Measurements from ENCODE around the gene SMARCC2. TPM values are rescaled to one million over a fixed set of nuclear protein-coding genes. Genes with fewer than 3 reads are reported as not detected.
"Not testable (repeated sequence)": the region's sequence is repeated elsewhere in the genome, so short reads cannot be mapped to it uniquely, and the experiment has no call there.

Gene SMARCC2
- total RNA-seq, 1 donor from 2014 or later: 80.6 TPM

DNA sequence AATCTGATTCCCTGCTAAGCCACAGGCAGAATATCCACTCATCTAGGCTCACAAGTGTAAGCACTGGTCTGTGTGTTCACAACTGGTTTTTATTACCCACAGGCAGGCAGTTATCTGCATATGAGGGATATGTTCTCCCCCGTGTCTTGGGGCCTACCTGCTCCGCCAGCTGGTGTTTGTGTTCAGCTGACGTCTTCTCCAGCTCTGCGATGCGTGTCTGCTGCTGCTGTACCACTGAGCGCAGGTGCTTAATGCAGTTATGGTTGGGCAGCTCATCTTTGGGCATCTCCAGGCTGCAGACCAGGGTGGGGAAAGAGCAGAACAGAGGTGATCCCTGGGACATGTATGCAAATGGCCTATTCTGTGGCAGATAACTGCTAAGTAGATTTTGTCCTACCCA, 18.7 kb upstream of the SMARCC2 start:
- DNase-seq: no peak

DNA sequence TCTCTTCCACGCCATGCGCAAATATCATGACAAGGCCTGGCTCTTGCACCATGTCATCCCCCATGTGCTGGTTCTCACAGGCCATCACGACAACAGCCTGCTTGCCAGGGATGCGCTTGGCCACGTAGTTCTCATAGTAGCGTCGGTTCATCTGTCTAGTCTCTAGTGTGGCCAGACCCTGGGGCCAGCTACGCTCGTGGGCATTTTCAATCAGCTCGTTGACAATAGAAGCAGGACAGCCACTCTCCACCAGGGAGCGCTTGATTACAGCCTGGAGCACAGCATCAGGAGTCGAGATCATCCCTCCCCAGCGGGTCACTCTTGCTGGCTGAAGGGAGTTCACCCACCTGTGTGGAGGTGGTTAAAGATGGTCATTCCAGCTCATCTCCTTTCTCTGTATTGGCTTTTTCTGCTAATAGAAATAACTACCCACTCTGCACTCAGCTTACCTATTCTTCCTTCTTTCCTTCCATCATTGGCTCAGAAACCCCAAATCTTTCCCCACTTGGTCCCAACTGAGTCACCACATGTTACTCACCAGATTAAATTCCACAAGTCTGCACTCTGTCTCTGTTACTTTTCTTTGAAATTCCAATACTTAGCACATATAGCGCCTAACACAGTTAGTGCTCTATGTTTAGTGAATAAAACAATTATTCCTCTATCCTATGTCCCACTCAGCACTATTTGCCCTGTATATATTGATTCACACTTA, 17.3 kb upstream of the SMARCC2 start:
- no peak for DNase-seq

DNA sequence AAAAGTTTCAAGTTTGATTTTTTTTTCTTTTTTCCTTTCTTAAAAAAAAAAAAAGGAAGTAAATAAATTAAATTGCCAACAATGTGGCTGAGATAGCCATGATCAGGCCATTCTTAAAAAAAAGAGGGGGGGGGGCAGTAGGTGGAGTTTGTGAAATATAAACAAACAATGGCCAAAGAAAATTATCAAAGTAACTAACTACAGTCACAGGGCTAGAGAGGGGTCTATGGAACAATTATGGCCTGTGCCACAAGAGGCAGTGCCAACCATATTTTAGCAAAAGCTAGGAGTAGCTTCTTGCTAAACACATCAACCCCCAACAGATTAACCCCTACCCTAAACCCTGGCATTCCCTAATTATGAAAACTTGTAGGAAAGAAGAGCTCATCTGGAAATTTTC, 16.2 kb upstream of the SMARCC2 start:
- DNase-seq: no peak

DNA sequence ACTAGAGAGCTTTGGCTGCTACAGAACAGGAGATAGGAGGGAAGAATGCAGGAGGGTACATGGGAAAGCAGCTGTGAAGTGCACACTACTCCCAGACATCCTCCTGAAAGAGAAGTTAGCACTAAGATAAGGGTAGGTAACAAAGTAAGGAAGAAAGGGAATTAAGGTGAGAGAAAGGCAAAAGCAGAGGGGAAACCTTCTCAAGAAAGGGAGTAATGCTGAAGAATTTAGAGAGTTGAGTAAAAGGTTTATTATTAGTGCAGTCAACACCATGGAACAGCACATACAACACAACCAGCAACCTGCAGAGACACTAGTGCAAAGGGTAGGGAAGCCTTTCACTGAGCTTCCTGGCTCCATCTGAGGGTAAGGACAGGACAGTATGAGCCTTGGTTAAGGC, 15.0 kb upstream of the SMARCC2 start:
- no peak for DNase-seq

DNA sequence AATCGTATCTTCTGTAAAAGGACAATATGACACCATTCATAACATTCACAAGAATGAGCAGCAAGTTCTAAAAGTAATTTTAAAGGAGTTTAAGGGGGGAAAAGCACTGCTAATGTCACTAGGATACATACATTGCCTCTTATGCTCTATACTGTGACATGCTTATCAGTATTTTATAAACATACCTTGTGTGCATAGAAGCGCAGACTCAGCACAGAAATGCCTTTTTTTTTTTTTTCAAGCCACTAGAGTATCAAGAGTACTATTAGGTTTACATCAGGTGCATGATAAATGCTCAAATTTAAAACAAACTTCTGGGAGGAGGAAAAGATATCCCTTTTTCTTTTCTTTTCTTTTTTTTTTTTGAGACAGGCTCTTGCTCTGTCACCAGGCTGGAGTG, 13.6 kb upstream of the SMARCC2 start:
- DNase-seq: no peak

DNA sequence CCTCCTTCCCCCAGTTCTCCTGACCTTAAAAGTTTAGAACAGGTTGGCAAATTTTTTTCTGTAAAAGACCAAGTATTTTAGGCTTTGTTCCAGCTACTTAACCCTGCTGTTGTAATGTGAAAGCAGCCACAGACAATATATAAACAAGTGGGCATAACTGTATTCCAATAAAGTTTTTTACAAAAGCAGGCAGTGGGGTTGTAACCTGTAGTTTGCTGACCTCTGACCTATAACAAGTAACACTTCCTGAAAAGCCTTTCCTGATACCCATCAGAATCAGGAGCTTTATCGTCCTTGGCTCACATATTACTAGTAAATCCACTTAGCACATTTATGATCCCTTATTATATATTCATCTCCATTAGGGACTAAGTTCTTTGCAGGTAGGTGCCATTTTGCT, 13.1 kb upstream of the SMARCC2 start:
- no peak for DNase-seq

DNA sequence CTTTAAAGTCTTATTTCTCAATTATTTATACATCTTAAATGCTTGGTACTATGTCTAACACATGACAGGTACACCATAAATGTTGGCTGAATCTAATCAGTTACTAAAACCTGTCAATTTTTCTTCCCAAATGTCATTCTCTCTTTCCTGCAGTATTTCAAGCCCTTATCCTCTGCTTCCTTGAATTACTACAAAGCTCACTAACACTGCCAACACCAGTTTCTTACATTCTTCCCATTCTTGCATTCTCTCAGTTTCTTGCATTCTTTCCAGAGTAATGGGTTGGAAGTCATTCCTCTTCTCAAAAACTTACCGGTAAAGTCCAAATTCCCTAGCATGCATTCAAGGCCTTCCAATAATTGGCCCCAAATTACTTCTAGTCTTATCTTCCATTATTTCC, 9.6 kb upstream of the SMARCC2 start:
- no peak for DNase-seq

DNA sequence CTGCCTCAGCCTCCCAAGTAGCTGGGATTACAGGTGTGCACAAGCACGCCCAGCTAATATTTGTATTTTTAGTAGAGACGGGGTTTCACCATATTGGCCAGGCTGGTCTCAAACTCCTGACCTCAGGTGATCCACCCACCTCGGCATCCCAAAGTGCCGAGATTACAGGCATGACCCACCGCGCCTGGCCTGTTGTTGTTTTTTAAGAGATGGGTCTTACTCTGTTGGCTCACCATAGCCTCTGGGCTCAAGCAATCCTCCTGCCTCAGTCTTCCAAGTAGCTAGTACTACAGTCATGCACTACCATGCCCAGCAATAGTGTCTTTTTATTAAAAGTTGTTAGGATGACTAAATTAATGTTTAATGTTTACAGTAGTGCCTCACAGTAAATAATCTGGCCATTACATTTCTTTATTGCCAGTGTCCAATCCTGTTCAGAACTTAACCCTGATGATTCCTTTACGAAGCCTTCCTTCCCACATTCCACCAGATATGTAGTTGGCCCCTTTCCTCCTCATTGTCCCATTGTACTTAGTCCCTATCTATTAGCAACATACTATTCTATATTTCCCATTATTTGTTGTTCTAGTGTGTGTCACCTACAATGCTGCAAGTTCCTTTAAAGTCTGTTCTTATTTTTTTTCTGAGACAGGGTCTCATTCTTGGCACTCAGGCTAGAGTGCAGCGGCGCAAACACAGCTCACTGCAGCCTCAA, 8.8 kb upstream of the SMARCC2 start:
- no peak for DNase-seq

DNA sequence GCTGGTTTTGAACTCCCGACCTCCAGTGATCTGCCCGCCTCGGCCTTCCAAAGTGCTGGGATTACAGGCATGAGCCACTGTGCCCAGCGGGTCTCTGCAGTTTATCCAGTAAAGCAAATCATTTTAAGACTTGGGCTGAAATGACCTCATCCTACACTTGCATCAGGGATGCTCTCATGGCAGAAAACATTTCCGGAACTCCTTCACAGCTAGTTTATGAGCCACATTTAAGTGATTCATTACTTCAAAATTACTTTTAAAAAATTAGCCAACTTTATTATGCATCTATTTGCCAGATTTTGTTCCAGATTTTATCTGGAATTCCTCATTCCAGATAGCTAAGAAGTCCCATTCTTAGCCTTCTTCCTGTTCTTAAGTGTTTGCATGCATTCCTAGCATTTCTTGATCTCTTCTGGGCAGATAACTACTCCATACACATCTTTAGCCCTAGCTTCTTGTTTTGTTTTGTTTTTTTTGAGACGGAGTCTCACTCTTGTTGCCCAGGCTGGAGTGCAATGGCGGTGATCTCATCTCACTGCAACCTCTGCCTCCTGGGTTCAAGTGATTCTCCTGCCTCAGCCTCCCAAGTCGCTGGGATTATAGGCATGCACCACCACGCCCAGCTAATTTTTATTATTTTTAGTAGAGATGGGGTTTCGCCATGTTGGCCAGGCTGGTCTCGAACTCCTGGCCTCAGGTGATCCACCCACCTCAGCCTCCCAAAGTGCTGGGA, 7.7 kb upstream of the SMARCC2 start:
- not testable (repeated sequence) for DNase-seq

DNA sequence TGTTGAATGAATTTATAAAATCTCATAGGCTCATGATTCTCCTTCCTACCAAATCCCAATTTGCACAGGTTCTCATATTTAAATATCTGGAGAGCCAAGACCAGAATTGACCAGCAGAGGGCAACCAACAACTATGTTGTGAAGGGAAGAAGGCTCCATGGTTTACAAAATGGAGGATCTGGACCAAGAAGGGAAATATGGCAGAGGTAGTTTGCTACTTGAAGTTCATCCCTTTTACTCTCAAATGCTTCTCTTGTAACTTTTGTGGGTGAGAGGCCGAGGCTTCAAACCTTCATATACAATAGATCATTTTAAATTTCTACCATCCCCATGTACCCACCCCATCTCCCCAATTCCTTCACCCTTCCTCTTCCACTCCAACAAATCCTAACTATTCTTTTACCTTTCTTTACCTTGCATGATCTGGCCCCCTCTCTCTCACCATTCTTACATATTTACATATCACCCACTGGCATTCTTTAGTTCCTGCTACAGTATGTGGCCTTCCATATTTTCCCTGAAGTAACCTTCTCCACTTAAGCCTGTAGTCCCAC, 3.8 kb upstream of the SMARCC2 start:
- peak; percentile 2 for DNase-seq

DNA sequence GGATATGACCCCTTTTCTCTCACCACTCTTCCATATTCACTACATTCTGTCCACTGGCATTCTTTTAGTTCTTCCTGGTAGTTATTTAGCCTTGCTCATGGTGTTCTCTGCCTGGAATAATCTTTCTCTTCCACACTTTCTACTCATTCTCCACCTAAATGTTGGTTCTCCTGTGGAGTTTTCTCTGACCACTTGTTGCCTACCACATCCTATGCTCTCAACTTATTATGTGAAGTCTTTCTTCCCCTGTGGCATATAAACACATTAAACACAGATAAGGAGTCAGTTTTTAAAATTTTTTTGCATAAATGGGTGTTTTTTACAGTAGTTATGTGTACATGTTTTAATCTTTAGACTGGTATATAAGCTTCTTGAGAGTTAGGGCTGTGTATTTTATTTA, 3.3 kb upstream of the SMARCC2 start:
- DNase-seq: no peak

DNA sequence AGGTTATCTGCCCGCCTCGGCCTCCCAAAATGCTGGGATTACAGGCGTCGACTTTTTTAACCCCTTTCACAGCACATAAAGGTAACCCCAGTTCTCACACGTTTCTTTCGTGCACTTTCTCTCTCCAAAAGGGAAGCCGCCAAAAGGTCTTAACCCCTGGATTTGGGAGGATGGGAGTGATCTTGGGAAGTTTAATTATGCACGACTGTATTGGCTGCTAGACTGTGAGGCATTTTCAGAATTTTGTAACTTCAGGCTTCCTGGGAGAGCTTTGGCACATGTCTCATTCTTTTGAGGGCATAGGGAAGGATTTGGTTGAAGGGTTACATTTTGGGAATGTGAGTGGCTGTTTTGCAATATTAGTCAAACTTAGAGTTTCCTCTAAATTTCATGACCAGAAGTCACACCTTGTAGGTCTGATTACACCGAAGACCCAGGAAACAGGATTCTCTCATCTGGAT, 1.4 kb upstream of the SMARCC2 start:
- DNase-seq: no peak

DNA sequence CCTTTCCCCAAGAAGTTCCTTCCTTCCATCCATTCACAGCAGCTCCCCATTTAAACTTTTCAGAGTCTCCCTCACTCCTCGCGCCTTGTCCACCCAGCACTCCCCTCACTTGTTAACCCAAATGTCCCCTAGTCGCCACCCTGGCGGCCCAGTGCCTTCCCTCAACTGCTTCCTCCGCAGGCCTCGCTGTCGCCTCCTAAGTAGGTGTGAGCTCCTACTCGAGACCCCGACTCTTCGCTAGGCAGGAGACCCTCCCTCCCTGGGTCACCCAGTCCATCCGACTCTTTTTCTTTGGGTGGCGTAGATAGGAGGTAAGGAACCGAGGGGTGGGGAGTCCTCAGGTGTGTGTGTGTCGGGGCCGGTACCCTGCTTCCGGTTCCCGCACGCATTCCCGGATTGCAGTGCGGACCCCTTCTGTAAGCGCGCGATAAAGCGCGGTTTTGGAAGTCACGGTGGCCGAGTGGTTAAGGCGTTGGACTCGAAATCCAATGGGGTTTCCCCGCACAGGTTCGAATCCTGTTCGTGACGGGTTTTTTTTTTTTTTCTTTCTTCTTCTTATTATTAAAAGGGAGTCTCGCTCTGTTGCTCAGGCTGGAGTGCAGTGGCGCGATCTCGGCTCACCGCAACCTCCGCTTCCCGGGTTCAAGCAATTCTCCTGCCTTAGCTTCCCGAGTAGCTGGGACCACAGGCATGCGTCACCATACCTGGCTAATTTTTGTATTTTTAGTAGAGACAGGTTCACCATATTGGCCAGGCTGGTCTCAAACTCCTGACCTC, 823 bp upstream of the SMARCC2 start:
- DNase-seq: peak; percentile 68

DNA sequence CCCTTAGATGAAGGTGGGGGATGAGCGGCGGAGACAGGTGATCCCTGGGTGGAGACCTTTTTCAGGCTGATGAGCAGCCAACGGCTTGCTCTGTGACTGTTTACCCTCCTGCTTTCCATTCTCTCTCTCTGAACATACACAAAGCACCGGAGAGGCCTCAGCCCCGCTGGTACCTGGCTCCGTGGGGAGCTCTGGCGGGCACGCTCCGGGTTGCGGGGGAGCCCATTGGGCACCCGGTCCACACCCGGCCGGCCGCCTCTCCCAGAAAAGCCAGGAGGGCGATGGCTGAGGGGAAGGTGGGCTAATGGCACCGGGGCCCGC, 545 bp downstream of the SMARCC2 start:
- no peak for DNase-seq

DNA sequence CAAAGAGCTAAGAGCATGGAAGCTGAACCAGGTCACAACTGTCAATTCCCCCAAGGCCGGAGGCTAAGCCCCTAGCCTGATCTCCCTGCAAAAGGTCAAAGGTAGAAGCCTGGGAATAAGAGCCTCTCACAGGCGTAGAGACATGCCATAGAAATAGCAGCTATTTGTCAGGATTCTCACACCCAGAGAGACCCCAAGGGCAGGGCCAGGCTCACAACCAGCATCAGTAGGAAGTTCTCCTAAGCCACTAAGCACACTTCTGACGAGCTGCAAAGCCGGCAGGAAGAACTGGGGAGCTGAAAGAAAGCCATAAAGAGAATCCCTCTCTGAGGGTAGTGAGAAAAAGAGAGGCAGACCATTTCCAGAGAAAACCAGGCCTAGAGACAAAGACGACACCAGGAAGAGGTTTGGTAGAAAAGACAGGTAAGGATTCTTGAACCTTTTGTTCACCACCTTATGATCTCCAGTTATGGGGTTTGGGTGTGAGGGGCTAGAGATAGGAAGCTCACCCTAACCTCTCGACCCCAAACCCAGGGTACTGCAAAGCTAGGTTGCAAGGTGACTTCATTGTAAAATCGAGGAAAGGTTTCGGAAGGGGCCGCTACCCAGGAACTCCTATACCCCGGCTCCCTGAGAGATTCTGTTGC, 1.0 kb downstream of the SMARCC2 start:
- DNase-seq: no peak

DNA sequence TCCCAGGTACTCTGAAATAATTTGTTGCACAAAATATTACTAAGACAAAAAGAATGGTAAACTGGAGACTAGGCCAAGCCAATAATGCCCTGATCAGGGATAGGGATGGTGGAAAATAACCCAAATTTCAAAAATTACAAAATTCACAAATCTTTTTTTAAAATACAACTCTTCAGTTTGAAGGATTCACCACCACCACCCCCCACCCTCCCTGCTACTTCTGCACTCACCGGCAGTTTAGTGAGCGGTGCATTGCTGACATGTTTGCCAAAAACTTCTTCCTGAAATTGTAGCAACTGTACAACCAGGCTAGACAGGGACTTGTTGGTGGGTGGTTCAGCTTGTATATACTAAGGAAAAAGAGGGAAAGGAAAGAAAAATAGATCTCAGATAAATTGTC, 2.3 kb downstream of the SMARCC2 start:
- no peak for DNase-seq

DNA sequence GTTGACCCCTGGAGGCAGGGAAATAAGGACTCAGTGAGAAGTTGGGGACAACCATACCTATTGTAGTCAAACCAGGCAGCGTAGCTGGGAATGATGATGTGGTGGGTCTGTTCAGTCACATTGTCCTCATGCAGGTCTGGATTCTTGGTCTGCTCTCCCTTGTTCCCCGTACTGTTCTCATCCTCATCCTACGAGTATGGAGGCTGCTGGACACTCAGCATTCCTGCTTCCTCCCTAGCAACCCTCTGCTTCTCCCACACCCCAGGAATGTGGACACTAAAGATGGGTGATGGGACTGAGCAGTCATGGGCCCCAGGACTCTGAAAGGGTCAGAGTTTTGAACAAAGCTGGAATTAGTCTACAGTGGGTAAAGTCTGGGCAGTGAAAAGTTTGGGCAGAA, 10.9 kb downstream of the SMARCC2 start:
- DNase-seq: no peak

DNA sequence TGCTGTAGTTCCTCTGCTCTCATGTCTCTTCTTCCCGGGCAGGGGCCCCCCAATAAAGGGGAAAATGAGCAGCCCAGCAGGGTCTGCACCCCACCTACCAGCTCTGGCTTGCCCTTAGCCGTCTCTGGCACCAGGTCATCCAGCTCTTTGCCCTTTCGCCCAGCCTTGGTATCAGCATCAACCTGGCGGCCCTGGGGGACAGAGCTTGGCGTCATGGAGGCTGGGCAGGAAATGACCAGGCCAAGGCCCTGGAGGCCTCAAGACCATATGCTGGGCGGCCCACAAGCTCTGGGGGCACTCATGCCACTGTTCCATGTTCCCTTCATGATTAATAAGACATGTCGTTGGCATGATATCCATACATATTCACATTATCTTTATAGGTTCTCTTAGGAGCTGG, 16.4 kb downstream of the SMARCC2 start:
- no peak for DNase-seq

DNA sequence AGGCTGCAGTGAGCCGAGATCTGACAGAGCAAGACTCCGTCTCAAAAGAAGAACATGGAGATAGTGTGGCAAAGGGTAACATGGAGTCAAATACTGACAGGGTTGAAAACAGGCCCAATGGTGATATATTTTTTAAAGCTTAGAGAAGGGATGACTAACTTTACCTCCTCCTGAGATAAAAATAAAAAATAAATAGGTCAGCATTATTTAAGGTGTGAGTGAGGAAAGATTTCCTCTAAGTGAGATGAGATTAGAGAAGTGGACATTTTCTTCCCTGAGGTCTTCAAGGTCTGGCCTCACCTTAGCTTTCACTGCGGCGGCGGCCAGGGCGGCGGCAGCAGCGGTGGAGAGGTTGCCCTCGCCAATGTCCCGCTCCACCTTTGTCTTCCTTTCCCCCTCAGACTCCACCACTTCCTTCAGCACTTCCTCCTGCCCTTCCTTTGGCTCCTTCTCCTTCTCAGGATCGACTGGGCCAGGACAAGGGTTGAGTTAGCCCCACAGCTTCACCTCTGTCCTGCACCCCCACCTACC, 20.0 kb downstream of the SMARCC2 start:
- no peak for DNase-seq

DNA sequence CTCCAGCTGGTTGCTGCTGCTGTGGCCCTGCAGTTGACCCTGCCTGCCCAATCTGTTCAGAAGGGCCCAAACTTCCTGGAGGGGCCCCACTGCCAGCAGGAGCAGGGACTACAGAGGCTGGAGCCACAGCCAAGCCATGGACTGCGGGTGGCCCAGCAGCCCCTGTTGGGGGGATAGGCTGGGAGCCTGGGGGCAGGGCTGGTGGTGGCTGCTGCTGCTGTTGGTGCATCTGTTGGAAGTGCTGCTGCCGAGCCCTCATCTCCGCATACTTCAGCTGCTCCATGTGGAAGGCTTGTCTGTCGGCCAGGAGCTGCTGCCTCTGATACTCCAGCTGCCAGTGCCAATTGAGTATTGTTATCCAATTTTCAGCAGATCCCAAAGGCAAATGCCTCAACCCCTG, 23.9 kb downstream of the SMARCC2 start:
- no peak for DNase-seq

DNA sequence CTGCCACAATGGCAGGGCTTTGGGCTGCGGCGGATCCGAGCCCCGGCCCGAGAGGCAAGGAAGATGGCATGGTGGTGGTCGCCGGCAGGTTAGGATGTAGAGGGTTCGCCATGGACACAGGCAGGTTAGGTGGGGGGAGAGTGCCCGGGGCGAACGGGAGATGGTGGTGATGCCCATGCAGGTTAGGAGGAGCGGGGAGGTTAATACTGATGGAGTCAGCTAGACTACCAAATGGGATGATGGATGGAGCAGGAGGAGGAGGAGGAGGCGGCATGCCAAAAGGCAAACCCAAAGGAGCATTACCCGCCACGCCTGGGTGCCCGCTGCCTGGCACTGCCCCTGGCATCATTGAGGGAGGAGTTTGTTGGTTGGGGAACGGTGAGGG, 24.9 kb downstream of the SMARCC2 start:
- DNase-seq: no peak
